ENCODE measurements around the gene ST3GAL3. TPM values are rescaled to one million over a fixed set of nuclear protein-coding genes. Genes with fewer than 3 reads are reported as not detected.

ST3GAL3 gene
- total RNA-seq, 2 donors from 2014 or later, result 26.3 to 36.0 TPM

DNA sequence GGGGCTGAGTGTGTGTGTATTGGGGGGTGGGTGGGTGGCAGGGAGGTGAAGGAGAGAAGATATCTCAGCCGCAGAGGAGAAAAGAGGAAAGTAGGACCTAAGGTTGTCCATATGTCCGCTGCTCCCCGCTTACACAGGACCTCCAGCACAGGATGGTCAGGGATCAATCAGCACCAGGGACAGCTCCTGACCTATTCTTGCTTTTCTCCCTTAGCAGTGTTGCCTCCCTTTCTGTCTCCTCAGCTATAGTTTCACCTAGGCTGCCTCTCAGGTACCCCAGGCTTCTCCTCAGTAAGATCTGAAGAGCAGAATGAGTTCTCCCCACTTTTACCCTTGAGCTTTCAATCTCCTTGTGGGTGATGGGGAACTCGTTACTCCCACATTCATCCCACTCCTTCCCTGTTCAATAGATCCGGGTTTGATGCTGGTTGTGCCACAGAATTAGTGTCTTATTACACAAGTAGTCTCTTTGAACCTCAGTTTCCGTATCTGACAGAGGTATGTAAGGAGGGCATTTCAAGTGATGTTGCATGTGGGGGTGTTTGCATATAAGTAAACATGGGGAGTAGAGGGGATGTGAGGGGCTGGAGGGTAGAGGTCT, 261.1 kb downstream of the ST3GAL3 start:
- no peak for DNase-seq (ENCODE audit: low spot score)
- Histone ChIP-seq H3K4me1 (ENCODE audit: control insufficient read depth in 1 of 2, low read depth in 2 of 2) (peaks cover 7 to 19% of the 10 kb centered on the region in 2 donors), H3K9me3 (no peaks in the 10 kb centered on the region), H3K4me3 (no peak overlapping the region), H3K27me3 (replicated peaks; ENCODE audit: insufficient read depth) (no peaks in the 10 kb centered on the region), H3K36me3 (peaks cover 14% of the 10 kb centered on the region), H3K27ac (no peak overlapping the region)
- TF ChIP-seq CTCF (IDR thresholded peaks at IDR 0.05), result no peak
- ATAC-seq (ENCODE audit: insufficient number of reproducible peaks, low FRiP score, low read depth), result no peak

GRCh38 chr1:43969416-43969745, 262.0 kb downstream of the ST3GAL3 start:
- Histone ChIP-seq H3K9me3 (no peaks in the 10 kb centered on the region), H3K27ac (no peak overlapping the region), H3K36me3 (peaks cover 6% of the 10 kb centered on the region), H3K27me3 (replicated peaks; ENCODE audit: insufficient read depth) (no peaks in the 10 kb centered on the region), H3K4me1 (ENCODE audit: control insufficient read depth in 1 of 2, low read depth in 2 of 2) (peaks cover 7 to 25% of the 10 kb centered on the region in 2 donors), H3K4me3 (peak overlapping the region; percentile 85)
- DNase-seq (ENCODE audit: low spot score), result no peak
- ATAC-seq (ENCODE audit: insufficient number of reproducible peaks, low FRiP score, low read depth), result no peak
- no peak for TF ChIP-seq CTCF (IDR thresholded peaks at IDR 0.05)

GRCh38 chr1:43969746-43970466, 262.6 kb downstream of the ST3GAL3 start, which contains the start of gene DPH2:
Gene DPH2 (plus strand): TSS chr1:43970010. CDS start chr1:43970176, 166 bp downstream.
- H3K9me3 ChIP-seq, result no peaks in the 10 kb centered on the region
- H3K27me3 ChIP-seq (replicated peaks; ENCODE audit: insufficient read depth), result no peaks in the 10 kb centered on the region
- ATAC-seq (ENCODE audit: insufficient number of reproducible peaks, low FRiP score, low read depth), result peak; percentile 96
- H3K27ac ChIP-seq, result no peak within 1 kb of the TSS
- peaks cover 7 to 26% of the 10 kb centered on the region in 2 donors for H3K4me1 ChIP-seq (ENCODE audit: control insufficient read depth in 1 of 2, low read depth in 2 of 2)
- peaks cover 6% of the 10 kb centered on the region for H3K36me3 ChIP-seq
- peak within 1 kb of the TSS; percentile 85 for H3K4me3 ChIP-seq
- peak; percentile 96 for DNase-seq (ENCODE audit: low spot score)
- peak; percentile 55 for TF ChIP-seq CTCF (IDR thresholded peaks at IDR 0.05)

- no peak for ATAC-seq (ENCODE audit: insufficient number of reproducible peaks, low FRiP score, low read depth)
- Histone ChIP-seq H3K9me3 (no peaks in the 10 kb centered on the region), H3K4me3 (peak overlapping the region; percentile 85), H3K27ac (no peak overlapping the region), H3K36me3 (peaks cover 6% of the 10 kb centered on the region), H3K27me3 (replicated peaks; ENCODE audit: insufficient read depth) (no peaks in the 10 kb centered on the region), H3K4me1 (ENCODE audit: control insufficient read depth in 1 of 2, low read depth in 2 of 2) (peaks cover 8 to 28% of the 10 kb centered on the region in 2 donors)
- DNase-seq (ENCODE audit: low spot score), result no peak
- no peak for TF ChIP-seq CTCF (IDR thresholded peaks at IDR 0.05)
These were observed 263.2 kb downstream of the ST3GAL3 start for GRCh38 chr1:43970502-43970901.

- no peaks in the 10 kb centered on the region for H3K9me3 ChIP-seq
- H3K36me3 ChIP-seq, result peaks cover 6% of the 10 kb centered on the region
- H3K4me1 ChIP-seq (ENCODE audit: control insufficient read depth in 1 of 2, low read depth in 2 of 2), result peaks cover 12 to 32% of the 10 kb centered on the region in 2 donors
- no peak overlapping the region for H3K27ac ChIP-seq
- H3K27me3 ChIP-seq (replicated peaks; ENCODE audit: insufficient read depth), result no peaks in the 10 kb centered on the region
- ATAC-seq (ENCODE audit: insufficient number of reproducible peaks, low FRiP score, low read depth), result no peak
- TF ChIP-seq CTCF (IDR thresholded peaks at IDR 0.05), result no peak
- no peak for DNase-seq (ENCODE audit: low spot score)
- no peak overlapping the region for H3K4me3 ChIP-seq
These were observed 263.6 kb downstream of the ST3GAL3 start for GRCh38 chr1:43970911-43971310.

Measured in thoracic aorta (tissue), 2 donors.